ENCODE measurements around the gene ZDHHC14.

DNA sequence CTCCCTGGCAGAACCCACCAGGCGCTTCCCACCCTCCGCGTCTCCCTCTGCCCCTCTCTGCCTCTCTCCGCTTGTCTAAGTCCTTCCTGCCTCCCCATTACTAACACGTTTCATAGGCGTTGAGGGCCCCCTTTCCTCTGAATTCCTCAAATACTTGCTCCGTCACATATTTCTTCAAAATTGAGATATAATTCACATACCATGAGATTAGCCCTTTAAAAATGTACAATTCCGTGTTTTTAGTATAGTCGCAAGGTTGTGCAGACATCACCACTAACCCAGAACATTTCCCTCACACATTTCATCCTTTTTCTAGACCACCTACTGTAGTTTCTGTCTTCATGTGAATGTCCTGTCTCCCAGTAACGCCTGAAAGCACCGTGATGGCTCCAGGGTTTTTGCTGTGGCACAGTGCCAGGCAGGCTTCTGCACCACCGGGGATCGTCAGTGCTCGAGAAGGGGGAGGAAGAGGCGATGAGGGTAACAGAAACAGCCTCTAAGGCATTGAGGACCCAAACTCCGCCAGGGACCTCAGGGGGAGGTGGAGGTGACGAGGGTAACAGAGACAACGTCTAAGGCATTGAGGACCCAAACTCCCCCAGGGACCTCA is 300.2 kb downstream of the ZDHHC14 start:
- no peak for TF ChIP-seq POLR2AphosphoS5 (IDR thresholded peaks at IDR 0.05)
- TF ChIP-seq, protein P1, sequence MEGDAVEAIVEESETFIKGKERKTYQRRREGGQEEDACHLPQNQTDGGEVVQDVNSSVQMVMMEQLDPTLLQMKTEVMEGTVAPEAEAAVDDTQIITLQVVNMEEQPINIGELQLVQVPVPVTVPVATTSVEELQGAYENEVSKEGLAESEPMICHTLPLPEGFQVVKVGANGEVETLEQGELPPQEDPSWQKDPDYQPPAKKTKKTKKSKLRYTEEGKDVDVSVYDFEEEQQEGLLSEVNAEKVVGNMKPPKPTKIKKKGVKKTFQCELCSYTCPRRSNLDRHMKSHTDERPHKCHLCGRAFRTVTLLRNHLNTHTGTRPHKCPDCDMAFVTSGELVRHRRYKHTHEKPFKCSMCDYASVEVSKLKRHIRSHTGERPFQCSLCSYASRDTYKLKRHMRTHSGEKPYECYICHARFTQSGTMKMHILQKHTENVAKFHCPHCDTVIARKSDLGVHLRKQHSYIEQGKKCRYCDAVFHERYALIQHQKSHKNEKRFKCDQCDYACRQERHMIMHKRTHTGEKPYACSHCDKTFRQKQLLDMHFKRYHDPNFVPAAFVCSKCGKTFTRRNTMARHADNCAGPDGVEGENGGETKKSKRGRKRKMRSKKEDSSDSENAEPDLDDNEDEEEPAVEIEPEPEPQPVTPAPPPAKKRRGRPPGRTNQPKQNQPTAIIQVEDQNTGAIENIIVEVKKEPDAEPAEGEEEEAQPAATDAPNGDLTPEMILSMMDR (IDR thresholded peaks at IDR 0.05), result no peak
